Ovary (tissue), 9 donors: ENCODE measurements around the gene SVIL. TPM values are rescaled to one million over a fixed set of nuclear protein-coding genes. Genes with fewer than 3 reads are reported as not detected.

Experiments used
- DNase-seq, 5 donors: peaks; one replicate each; pipeline ENCODE4 v3.0.0-alpha.2; 2019 to 2020
- H3K27ac ChIP-seq, 2 donors: fragments of 200-600 bp; one replicate each; pipeline versions ENCODE4 v1.5.1 to v1.8.0; 2019 to 2022
- H3K27me3 ChIP-seq: fragments of 200-600 bp; one replicate; pipeline ENCODE4 v1.8.0; 2022
- H3K36me3 ChIP-seq: fragments of 200-600 bp; sonication (generic); one replicate; pipeline ENCODE4 v1.5.1; 2019
- H3K4me1 ChIP-seq: one replicate; pipeline ENCODE4 v1.8.1; 2013; ENCODE audit warnings: mild to moderate bottlenecking, moderate library complexity; ENCODE audit not compliant: insufficient read depth
- H3K4me3 ChIP-seq: fragments of 200-600 bp; sonication (generic); one replicate; pipeline ENCODE4 v1.5.1; 2017
- H3K9me3 ChIP-seq, 2 donors: fragments of 200-600 bp in 1 of 2; sonication (generic) in 1 of 2; one replicate each; pipeline versions ENCODE4 v1.5.1 to v1.8.1; 2013 to 2019; ENCODE audit warnings: mild to moderate bottlenecking in 1 of 2, moderate library complexity in 1 of 2
- EP300 ChIP-seq: sonication (generic); formaldehyde crosslinking; IDR thresholded peaks from one replicate; pipeline ENCODE4 v1.6.1; 2017; ENCODE audit warnings: antibody characterized with exemption
- POLR2A ChIP-seq: fragments of 450-650 bp; IDR thresholded peaks from one replicate; pipeline ENCODE4 v1.6.1; 2017; ENCODE audit warnings: antibody characterized with exemption, mild to moderate bottlenecking, moderate library complexity
- WGBS, 3 donors: extraction: QIAGEN DNeasy Blood & Tissue Kit in 1 of 3; methylation state at CpG; one replicate each; pipeline versions ENCODE4 v1.1.5 to v1.1.7; 2013 to 2017; 5-methylcytosine and 5-hydroxymethylcytosine counted together
- intact Hi-C, 4 donors: fragments of 100-400 bp; cut with DNase I; formaldehyde crosslinking; loops; one replicate each; pipeline versions ENCODE4 v1.11.0 to v1.15.1; 2022 to 2023
- polyA plus RNA-seq, 2 donors: library from polyadenylated mRNA; stranded (reverse); fragments of 200-250 nt in 1 of 2; fragments of 350-450 nt in 1 of 2; fragmentation: Illumina TruSeq in 1 of 2; extraction: RNeasy Lipid Tissue Mini Kit (QIAGEN cat#74804) in 1 of 2; gene quantifications; one replicate each; pipeline ENCODE4 v1.2.3, GENCODE V29; 2013 to 2014
- total RNA-seq, 7 donors: library from RNA; depleted of rRNA in 2 of 7; stranded (reverse); fragments of >200 nt in 2 of 7; fragmentation: NEBNext Ultra II Directional in 3 of 7; extraction: Animal tissue kit (Norgen Biotek cat#: 25700) in 3 of 7; gene quantifications; one replicate each; pipeline versions ENCODE4 v1.1.0 to v1.2.4, GENCODE V29; 2016 to 2023
- TF ChIP-seq, protein P1 (sequence below), 3 donors: fragments of 450-650 bp in 2 of 3; fragments of 200-600 bp in 1 of 3; IDR thresholded peaks; one replicate each; pipeline versions ENCODE4 v1.5.1 to v1.8.0; 2016 to 2022; ENCODE audit warnings: antibody characterized with exemption in 3 of 3, mild to moderate bottlenecking in 1 of 3
- donor health status: DM: no; HTN: no; CAD: no; lungs with moderate emphysema.
- donor health status: DM: no; HTN: no; CAD: no.
- donor health status: Bipolar disorder and iron deficiency.
- donor health status: DM: yes; HTN: yes; CAD: no.
- donor health status: DM: no; HTN: no; CAD: no.
- donor health status: DM: yes; HTN: yes; CAD: no.

SVIL gene
- total and polyA plus RNA-seq, 9 donors, result 49.9 to 225 (median 139) TPM

DNA sequence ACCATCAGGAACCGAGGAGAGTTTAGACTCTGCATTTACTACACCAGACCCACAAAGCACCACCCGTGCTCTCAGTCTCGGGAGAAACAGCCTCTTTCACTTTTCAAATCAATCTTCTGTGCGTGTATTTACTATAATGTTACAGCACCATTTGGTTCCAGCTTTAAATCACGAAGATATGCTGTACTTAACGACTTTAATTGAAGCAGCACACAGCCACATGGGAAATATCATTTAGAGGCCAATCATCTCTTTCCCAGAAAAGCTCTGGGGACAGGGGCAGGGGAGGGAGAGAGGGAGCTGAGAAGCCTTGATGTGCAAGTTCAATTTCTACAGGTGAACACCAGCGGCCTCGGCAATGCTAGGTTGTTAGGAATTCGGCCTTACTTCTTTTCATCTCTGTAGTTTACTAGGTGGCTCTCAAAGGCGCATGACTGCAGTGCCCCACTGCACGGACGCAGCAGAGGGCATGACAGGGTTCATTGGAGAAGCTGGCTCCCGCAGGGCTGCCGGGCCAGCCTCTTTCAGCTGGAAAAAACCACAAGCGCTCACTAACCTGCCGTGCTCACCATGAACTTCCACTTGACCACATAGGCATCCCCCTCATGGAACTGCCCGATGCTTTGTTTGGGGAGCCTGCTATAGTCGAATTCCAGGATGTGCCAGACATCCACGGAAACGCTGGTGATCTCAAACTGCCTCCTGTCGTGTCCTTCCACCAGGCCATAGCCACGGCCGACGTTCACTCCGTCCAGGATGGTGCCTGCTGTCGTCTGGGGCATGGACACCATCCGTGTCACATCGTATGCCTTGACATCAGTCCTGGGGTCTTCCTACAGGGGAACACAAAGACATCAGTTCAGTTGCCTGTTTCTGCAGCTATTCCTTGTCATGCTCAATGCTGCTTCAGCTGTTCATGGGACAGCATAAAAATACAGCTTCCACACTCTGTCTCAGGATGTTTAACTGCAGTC, 154.5 kb downstream of the SVIL start:
- intact Hi-C loops, result no loop called here
- Histone ChIP-seq H3K27ac (no peak overlapping the region), H3K27me3 (no peaks in the 10 kb centered on the region), H3K4me1 (peaks cover 16% of the 10 kb centered on the region), H3K36me3 (no peaks in the 10 kb centered on the region), H3K4me3 (no peak overlapping the region), H3K9me3 (no peaks in the 10 kb centered on the region)
- 79 to 81% (median 80%) methylated on average over 28 of the region's 28 CpGs for WGBS, 3 donors
- no peak for TF ChIP-seq EP300
- TF ChIP-seq POLR2A, result no peak
- TF ChIP-seq, protein P1, sequence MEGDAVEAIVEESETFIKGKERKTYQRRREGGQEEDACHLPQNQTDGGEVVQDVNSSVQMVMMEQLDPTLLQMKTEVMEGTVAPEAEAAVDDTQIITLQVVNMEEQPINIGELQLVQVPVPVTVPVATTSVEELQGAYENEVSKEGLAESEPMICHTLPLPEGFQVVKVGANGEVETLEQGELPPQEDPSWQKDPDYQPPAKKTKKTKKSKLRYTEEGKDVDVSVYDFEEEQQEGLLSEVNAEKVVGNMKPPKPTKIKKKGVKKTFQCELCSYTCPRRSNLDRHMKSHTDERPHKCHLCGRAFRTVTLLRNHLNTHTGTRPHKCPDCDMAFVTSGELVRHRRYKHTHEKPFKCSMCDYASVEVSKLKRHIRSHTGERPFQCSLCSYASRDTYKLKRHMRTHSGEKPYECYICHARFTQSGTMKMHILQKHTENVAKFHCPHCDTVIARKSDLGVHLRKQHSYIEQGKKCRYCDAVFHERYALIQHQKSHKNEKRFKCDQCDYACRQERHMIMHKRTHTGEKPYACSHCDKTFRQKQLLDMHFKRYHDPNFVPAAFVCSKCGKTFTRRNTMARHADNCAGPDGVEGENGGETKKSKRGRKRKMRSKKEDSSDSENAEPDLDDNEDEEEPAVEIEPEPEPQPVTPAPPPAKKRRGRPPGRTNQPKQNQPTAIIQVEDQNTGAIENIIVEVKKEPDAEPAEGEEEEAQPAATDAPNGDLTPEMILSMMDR (IDR thresholded peaks at IDR 0.05), result no peak
- DNase-seq, result no peak

DNA sequence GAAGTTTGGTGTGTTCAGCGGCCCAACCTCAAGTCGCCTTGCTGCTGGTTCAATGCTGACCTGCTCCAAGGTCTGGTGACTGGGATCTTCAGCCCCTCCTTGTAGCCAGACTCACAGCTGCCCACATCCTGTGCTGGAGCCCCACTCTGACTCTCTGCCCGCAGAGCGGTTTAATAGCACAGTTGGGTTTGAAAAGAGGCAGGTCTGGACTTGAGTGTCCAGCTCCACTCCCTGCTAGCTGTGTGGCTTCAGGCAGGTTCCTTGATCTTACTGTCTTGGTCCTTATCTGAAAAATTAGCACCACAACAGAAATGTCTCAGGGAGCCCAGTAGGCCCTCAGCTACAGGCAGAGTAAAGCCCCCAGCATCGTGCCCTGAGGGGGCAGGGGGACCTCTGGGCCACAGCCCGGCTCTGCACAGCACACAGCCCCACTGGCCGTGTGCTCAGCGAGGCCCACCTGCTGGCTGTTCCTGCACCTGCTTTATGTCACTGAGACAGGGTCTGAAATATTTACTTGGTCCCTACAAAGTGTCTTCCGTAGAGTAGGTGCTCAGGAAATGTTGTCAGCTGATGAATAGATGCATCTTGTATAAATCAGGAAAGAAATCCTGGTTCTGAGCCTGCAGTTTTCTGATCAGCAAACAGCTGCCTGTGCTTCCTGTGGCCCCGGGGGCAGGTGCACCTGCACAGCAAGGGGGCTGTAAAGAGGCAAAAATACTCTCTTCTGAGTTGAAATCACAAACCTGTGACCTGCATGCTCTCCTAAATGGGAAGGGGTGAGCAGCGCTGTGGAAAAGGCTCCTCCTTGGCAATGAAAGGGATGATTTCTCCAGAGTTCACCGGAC, 155.5 kb downstream of the SVIL start:
- intact Hi-C loops, result no loop called here
- H3K27ac ChIP-seq, result no peak overlapping the region
- peak in 1 of 5 donors; percentile 4 for DNase-seq
- no peaks in the 10 kb centered on the region for H3K27me3 ChIP-seq
- no peak overlapping the region for H3K4me3 ChIP-seq
- H3K36me3 ChIP-seq, result no peaks in the 10 kb centered on the region
- H3K4me1 ChIP-seq, result peaks cover 14% of the 10 kb centered on the region
- H3K9me3 ChIP-seq, result no peaks in the 10 kb centered on the region
- TF ChIP-seq EP300, result no peak
- TF ChIP-seq, protein P1 (IDR thresholded peaks at IDR 0.05), result no peak
- TF ChIP-seq POLR2A, result no peak
- 79 to 83% (median 81%) methylated on average over 12 of the region's 12 CpGs for WGBS, 3 donors

GRCh38 chr10:29473406-29474100, 161.2 kb downstream of the SVIL start:
- Histone ChIP-seq H3K9me3 (no peaks in the 10 kb centered on the region), H3K4me3 (no peak overlapping the region), H3K27me3 (no peaks in the 10 kb centered on the region), H3K4me1 (peaks cover 9% of the 10 kb centered on the region), H3K36me3 (no peaks in the 10 kb centered on the region), H3K27ac (peak overlapping the region in 1 of 2 donors; percentile 16)
- WGBS, 3 donors, result 77 to 87% (median 84%) methylated on average over 19 of the region's 19 CpGs
- no peak for DNase-seq
- intact Hi-C loops, result loop anchor here in 1 of 4 donors (2.0 kb wide), 1 partner anchor 23 kb away; no protein-coding TSS in a partner anchor
- no peak for TF ChIP-seq EP300
- no peak for TF ChIP-seq POLR2A
- TF ChIP-seq, protein P1 (IDR thresholded peaks at IDR 0.05), result no peak

DNA sequence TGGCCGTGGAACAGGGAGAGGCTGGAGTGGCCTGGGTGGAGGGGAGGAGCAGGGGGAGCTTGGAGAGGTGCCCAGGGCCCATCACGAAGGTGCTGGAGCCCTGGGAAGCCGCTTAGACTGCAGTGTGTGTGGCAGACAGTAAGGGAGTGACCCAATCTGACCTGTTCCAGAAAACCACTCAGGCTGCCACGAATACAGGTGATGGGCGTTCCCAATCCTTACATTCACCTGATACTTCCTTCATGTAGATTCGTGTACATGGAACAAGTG, 161.7 kb downstream of the SVIL start:
- no peaks in the 10 kb centered on the region for H3K9me3 ChIP-seq
- DNase-seq, result no peak
- H3K36me3 ChIP-seq, result no peaks in the 10 kb centered on the region
- peak overlapping the region in 1 of 2 donors; percentile 16 for H3K27ac ChIP-seq
- H3K4me3 ChIP-seq, result no peak overlapping the region
- intact Hi-C loops, result loop anchor here in 1 of 4 donors (2.0 kb wide), 1 partner anchor 22 kb away; no protein-coding TSS in a partner anchor
- 55 to 63% (median 62%) methylated on average over 6 of the region's 6 CpGs for WGBS, 3 donors
- no peaks in the 10 kb centered on the region for H3K27me3 ChIP-seq
- peaks cover 9% of the 10 kb centered on the region for H3K4me1 ChIP-seq
- TF ChIP-seq POLR2A (no peak), EP300 (no peak)
- TF ChIP-seq, protein P1 (IDR thresholded peaks at IDR 0.05), result no peak
